ENCODE measurements around the gene QPCTL. TPM values are rescaled to one million over a fixed set of nuclear protein-coding genes. Genes with fewer than 3 reads are reported as not detected.

Gene QPCTL
- 15.6 and 24.7 TPM in 2 replicates for total RNA-seq

DNA sequence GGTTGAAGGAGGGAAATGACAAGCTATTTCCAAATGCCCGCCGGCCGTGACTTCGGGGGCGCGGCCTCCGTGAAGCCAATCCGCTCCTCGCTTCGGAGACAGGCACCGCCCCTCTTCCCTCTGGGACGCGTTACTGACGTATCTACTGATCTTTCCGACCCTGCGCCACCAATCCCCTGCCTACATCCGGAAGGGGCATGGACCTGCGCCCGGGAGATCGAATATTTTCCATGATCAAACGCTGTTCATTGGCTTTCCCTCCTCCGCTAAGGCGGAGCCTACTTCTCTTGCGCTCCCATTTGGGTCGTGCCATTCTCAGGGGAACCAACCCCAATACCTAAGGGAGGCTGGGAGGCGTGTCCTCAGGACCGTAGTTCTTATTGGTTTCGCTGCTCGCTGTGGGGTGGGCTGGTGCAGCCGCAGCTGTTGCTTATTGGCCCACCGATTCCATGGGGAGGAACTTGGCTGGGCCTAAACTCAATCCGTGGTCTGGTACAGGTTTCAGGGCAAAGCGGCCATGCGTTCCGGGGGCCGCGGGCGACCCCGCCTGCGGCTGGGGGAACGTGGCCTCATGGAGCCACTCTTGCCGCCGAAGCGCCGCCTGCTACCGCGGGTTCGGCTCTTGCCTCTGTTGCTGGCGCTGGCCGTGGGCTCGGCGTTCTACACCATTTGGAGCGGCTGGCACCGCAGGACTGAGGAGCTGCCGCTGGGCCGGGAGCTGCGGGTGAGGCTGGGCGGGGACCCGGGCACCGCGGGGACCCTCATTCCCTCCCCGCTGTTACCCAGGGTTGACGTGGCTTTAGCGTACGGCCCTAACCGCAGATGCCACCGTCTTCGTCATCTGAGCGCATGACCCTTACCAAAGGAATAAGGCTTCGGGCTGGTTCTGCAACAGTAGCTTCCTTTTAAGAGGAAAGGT, at the start of gene QPCTL:
Gene QPCTL (plus strand): TSS at position 480 of the 919 bp plus-strand sequence. CDS start 38 bp downstream, at position 518.

GRCh38 chr19:45667620-45668341, 24.7 kb upstream of the QPCTL start, which contains the start of gene GIPR:
Gene GIPR, plus strand, starts transcription at chr19:45668221. Its CDS starts 1,300 bp downstream, at chr19:45669521.

GRCh38 chr19:45691516-45692186, 815 bp upstream of the QPCTL start, which contains the start of gene SNRPD2:
Gene SNRPD2, minus strand, starts transcription at chr19:45691953. Its CDS starts 65 bp downstream, at chr19:45691888.

DNA sequence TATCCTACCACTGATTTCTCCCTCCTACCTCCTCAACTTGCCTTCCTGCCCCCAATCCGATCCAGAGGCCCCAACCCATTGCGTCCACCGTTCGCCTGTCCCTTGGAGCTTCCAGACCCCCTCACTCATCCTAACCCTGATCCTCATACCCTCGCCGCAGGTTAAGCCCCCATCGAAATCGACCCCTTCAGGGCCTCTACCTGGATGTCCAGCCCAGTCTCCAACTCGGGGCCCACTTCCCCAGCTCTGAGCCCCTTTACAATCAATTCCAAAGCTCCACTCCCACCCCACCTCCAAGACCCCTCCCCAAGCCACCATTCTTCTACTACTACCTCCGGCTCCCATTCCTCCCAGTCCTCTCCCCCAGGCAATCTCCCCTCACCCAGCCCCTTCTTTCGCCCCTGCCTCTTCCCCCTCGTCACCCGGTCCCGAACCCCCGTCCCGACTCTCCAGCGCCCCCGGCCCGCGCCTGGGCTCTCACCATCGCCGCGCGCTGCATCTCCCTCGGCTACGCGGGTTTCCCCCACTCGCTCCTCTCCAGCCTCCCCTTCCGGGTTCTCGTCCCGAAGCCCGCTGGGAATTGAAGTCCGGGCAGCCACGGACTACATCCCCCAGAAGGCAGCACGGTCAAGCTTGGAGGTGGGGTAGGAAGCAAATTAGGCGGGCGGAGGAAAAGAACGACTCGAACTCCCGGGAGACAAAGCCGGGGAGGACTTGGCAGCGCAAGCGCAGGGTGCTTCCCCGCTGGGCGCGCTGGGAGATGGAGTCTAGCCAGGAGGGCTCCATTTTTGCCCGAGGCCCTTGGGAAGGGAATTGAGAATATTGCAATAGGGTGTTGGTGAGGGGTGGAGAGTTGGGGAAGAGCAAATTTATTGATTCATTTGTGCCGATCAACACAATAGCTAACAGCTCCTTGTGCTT, 38.2 kb downstream of the QPCTL start, which contains the start of gene FBXO46:
Gene FBXO46 (minus strand): TSS at position 529 of the 921 bp plus-strand sequence. CDS start 17,401 bp downstream, outside the sequence.

DNA sequence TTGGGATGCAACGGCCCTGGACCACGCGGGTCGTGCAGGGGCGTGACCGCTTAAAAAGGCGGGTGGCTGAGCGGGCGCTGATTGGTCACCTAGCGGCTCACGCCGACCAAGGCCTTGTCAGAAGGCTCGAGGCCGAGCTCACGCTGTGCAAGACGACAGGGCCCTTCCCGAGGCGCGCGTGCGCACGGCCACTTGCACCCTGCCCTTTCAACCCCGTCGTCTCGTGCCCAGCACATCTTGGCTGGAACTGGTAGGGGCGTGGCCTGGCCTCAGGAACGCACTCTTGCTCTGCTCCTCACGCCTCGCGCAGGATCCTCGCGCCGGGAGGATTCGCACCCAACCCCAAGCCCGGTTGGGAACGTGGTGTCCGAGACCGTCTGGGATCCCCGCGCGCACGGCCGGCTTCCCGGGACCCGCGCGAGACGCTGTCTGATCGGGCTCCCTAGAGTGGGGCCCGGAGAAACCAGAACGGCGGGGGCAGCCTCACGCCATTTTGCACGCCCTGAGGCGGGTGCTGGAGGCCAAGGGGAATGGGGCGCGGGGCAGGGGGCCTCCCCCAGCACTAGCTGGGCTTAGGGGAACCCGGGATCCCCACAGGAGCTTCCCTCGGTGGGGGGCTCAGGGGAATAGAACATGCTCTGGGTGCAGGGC, 40.8 kb downstream of the QPCTL start, which contains the start of gene MEIOSIN:
Gene MEIOSIN (plus strand): TSS at position 280 of the 651 bp plus-strand sequence. CDS start 1,938 bp downstream, outside the sequence.

Other genes starting within 250 kb of the QPCTL start
- gene FOSB, start 224.7 kb upstream of the QPCTL start, total RNA-seq = 0.44 and 0.62 TPM in 2 replicates
- 6.1 and 8.1 TPM in 2 replicates for gene RTN2, start 195.6 kb upstream of the QPCTL start, total RNA-seq
- 2.3 and 2.7 TPM in 2 replicates for gene PPM1N, start 194.2 kb upstream of the QPCTL start, total RNA-seq
- gene VASP, start 185.2 kb upstream of the QPCTL start, total RNA-seq = 79.4 and 119 TPM in 2 replicates
- gene OPA3, start 107.9 kb upstream of the QPCTL start, total RNA-seq = 5.2 and 6.0 TPM in 2 replicates
- 0.11 and 0.12 TPM in 2 replicates for gene GPR4, start 90.5 kb upstream of the QPCTL start, total RNA-seq
- gene EML2, start 53.3 kb upstream of the QPCTL start, total RNA-seq = 48.3 and 65.2 TPM in 2 replicates
- gene GIPR, start 24.4 kb upstream of the QPCTL start, total RNA-seq = under 0.01 TPM in 1 of 2 replicates, not detected in the other
- 360 and 424 TPM in 2 replicates for gene SNRPD2, start 713 bp upstream of the QPCTL start, total RNA-seq
- gene FBXO46, start 38.2 kb downstream of the QPCTL start, total RNA-seq = 4.4 and 5.6 TPM in 2 replicates
- not detected in 2 replicates for gene MEIOSIN, start 40.8 kb downstream of the QPCTL start, total RNA-seq
- 7.0 and 13.6 TPM in 2 replicates for gene SIX5, start 76.6 kb downstream of the QPCTL start, total RNA-seq
- 21.7 and 39.0 TPM in 2 replicates for gene DMPK, start 89.8 kb downstream of the QPCTL start, total RNA-seq
- gene DMWD, start 100.2 kb downstream of the QPCTL start, total RNA-seq = 42.9 and 55.0 TPM in 2 replicates
- 0.11 and 0.12 TPM in 2 replicates for gene RSPH6A, start 122.6 kb downstream of the QPCTL start, total RNA-seq
- gene SYMPK, start 170.5 kb downstream of the QPCTL start, total RNA-seq = 34.7 and 37.6 TPM in 2 replicates
- not detected in 2 replicates for gene FOXA3, start 171.7 kb downstream of the QPCTL start, total RNA-seq
- 29.3 and 34.6 TPM in 2 replicates for gene IRF2BP1, start 193.5 kb downstream of the QPCTL start, total RNA-seq
- gene MYPOP, start 209.9 kb downstream of the QPCTL start, total RNA-seq = 0.77 and 1.2 TPM in 2 replicates
- not detected in 2 replicates for gene NANOS2, start 222.1 kb downstream of the QPCTL start, total RNA-seq